Ascending aorta (tissue), 2 donors: Measurements from ENCODE around the gene RNF183. TPM values are rescaled to one million over a fixed set of nuclear protein-coding genes. Genes with fewer than 3 reads are reported as not detected.
"Not testable (repeated sequence)": the region's sequence is repeated elsewhere in the genome, so short reads cannot be mapped to it uniquely, and the experiment has no call there.

Source experiments
- DNase-seq, 2 donors: peaks; one replicate each; pipeline ENCODE4 v3.0.0-alpha.2; 2019; ENCODE audit warnings: low spot score in 2 of 2
- H3K27ac ChIP-seq, 2 donors: fragments of 200-600 bp; sonication (generic); one replicate each; pipeline ENCODE4 v1.5.1; 2016 to 2017; ENCODE audit warnings: mild to moderate bottlenecking in 1 of 2
- H3K27me3 ChIP-seq: fragments of 200-600 bp; sonication (generic); one replicate; pipeline ENCODE4 v1.5.1; 2017
- H3K36me3 ChIP-seq, 2 donors: fragments of 200-600 bp; sonication (generic); one replicate each; pipeline ENCODE4 v1.5.1; 2016
- H3K4me1 ChIP-seq, 2 donors: fragments of 200-600 bp; sonication (generic); one replicate each; pipeline ENCODE4 v1.5.1; 2016 to 2017; ENCODE audit warnings: mild to moderate bottlenecking in 1 of 2
- H3K4me3 ChIP-seq, 2 donors: fragments of 200-600 bp; sonication (generic); one replicate each; pipeline ENCODE4 v1.5.1; 2016 to 2017; ENCODE audit warnings: mild to moderate bottlenecking in 1 of 2
- H3K9me3 ChIP-seq, 2 donors: fragments of 200-600 bp; sonication (generic); one replicate each; pipeline ENCODE4 v1.5.1; 2016
- CTCF ChIP-seq, 3 experiments: fragments of 200-600 bp in 2 of 3; fragments of 450-650 bp in 1 of 3; sonication (generic) in 2 of 3; IDR thresholded peaks; one replicate each; pipeline ENCODE4 v1.5.1; 2016 to 2019; ENCODE audit warnings: antibody characterized with exemption in 3 of 3, mild to moderate bottlenecking in 1 of 3, moderate library complexity in 1 of 3
- intact Hi-C: fragments of 100-400 bp; cut with DNase I; formaldehyde crosslinking; loops from one replicate; pipeline ENCODE4 v1.15.1; 2023
- total RNA-seq: library from RNA; depleted of rRNA; stranded (reverse); fragments of >200 nt; gene quantifications from one replicate; pipeline ENCODE4 v1.1.0, GENCODE V29; 2016

Gene RNF183
- total RNA-seq, 1 donor from 2014 or later = not detected

DNA sequence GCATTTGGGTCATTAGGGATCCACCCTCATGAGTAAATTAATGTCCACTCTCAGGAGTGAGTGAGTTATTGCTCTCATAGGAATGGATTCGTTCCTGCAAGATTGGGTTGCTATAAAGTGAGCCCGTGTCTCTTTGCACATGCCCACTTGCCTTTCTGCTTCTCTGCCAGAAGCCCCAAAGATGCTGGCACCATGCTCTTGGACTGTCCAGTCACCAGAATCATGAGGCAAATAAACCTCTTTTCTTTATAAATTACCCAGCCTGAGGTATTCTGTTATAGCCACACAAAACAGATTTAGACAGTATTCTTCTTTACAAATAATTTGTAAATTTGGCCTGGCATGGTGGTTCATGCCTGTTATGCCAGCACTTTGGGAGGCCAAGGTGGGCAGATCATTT lies 52.4 kb downstream of the RNF183 start:
- H3K9me3 ChIP-seq = no peaks in the 10 kb centered on the region
- no peak for TF ChIP-seq CTCF (IDR thresholded peaks at IDR 0.05)
- H3K36me3 ChIP-seq = no peaks in the 10 kb centered on the region
- no peak overlapping the region for H3K27ac ChIP-seq
- DNase-seq = no peak
- H3K4me1 ChIP-seq = no peaks in the 10 kb centered on the region
- no peaks in the 10 kb centered on the region for H3K27me3 ChIP-seq
- H3K4me3 ChIP-seq = no peak overlapping the region
- intact Hi-C loops = no loop called here

DNA sequence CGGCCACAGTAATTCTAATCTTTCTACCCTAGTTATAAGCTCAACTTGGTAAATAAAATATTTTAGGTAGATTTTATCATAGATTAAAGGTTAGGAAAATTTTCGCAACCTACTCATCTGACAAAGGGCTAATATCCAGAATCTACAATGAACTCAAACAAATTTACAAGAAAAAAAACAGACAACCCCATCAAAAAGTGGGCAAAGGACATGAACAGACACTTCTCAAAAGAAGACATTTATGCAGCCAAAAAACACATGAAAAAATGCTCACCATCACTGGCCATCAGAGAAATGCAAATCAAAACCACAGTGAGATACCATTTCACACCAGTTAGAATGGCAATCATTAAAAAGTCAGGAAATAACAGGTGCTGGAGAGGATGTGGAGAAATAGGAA lies 53.5 kb downstream of the RNF183 start:
- intact Hi-C loops, H3K9me3 ChIP-seq, H3K36me3 ChIP-seq, DNase-seq, H3K4me3 ChIP-seq, H3K4me1 ChIP-seq, H3K27ac ChIP-seq, H3K27me3 ChIP-seq: not testable (repeated sequence)

DNA sequence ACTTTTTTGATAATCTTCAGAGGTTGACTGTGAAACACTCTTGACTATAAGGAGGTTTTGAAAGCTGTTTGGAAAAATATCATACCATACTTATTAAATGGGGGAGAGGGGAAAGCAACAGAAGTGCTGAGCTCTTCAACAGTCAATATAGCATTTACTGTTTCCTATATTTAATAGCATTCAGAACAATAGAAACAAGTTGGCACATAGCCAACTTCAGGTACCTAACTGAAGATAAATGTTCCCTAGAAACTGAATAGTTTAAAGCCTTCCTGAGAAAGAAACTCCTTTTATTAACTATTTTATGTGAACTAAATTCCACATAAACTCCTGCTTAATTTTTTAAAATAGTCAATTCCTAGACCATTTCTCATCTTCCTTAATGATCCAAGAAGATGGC lies 55.5 kb downstream of the RNF183 start:
- H3K4me3 ChIP-seq = no peak overlapping the region
- no peak for TF ChIP-seq CTCF (IDR thresholded peaks at IDR 0.05)
- no peaks in the 10 kb centered on the region for H3K27me3 ChIP-seq
- no peaks in the 10 kb centered on the region for H3K4me1 ChIP-seq
- no peaks in the 10 kb centered on the region for H3K36me3 ChIP-seq
- no peak for DNase-seq
- no peak overlapping the region for H3K27ac ChIP-seq
- intact Hi-C loops = no loop called here
- no peaks in the 10 kb centered on the region for H3K9me3 ChIP-seq

Other genes starting within 250 kb of the RNF183 start
- 3.3 TPM for gene ZFP37, start 246.7 kb downstream of the RNF183 start, total RNA-seq
- 7.2 TPM for gene SLC31A2, start 152.4 kb downstream of the RNF183 start, total RNA-seq
- gene FKBP15, start 82.1 kb downstream of the RNF183 start, total RNA-seq = 24.4 TPM
- gene SLC31A1, start 81.8 kb downstream of the RNF183 start, total RNA-seq = 3.7 TPM
- 1.2 TPM for gene CDC26, start 27.8 kb downstream of the RNF183 start, total RNA-seq
- gene PRPF4, start 27.7 kb downstream of the RNF183 start, total RNA-seq = 5.4 TPM
- 0.21 TPM for gene WDR31, start 36.9 kb upstream of the RNF183 start, total RNA-seq
- not detected for gene BSPRY, start 46.2 kb upstream of the RNF183 start, total RNA-seq
- 16.5 TPM for gene HDHD3, start 73.6 kb upstream of the RNF183 start, total RNA-seq
- 71.4 TPM for gene ALAD, start 97.9 kb upstream of the RNF183 start, total RNA-seq
- gene POLE3, start 107.3 kb upstream of the RNF183 start, total RNA-seq = 17.5 TPM
- not detected for gene C9orf43, start 107.4 kb upstream of the RNF183 start, total RNA-seq
- 125 TPM for gene RGS3, start 160.4 kb upstream of the RNF183 start, total RNA-seq